Spleen (tissue), 11 donors: Measurements from ENCODE around the gene SYAP1. TPM values are rescaled to one million over a fixed set of nuclear protein-coding genes. Genes with fewer than 3 reads are reported as not detected.

Experiments
- DNase-seq: peaks from one replicate; pipeline ENCODE4 v3.0.0-alpha.2; 2020
- H3K27ac ChIP-seq, 8 donors: fragments of 200-600 bp; sonication (generic) in 7 of 8; 1 replicate in 4 of 8; 2 replicates in 4 of 8; pipeline versions ENCODE4 v1.5.0 to v1.8.0; 2016 to 2021; ENCODE audit warnings: inconsistent platforms in 4 of 8, mild to moderate bottlenecking in 4 of 8, moderate library complexity in 1 of 8
- H3K27me3 ChIP-seq, 7 donors: fragments of 200-600 bp; sonication (generic) in 6 of 7; replicated peaks in 1 of 7; 1 replicate in 4 of 7; 2 replicates in 3 of 7; pipeline versions ENCODE4 v1.5.0 to v1.8.0; 2016 to 2021; ENCODE audit warnings: inconsistent platforms in 3 of 7, mild to moderate bottlenecking in 1 of 7
- H3K36me3 ChIP-seq, 6 donors: fragments of 200-600 bp; sonication (generic) in 5 of 6; 1 replicate in 4 of 6; 2 replicates in 2 of 6; pipeline versions ENCODE4 v1.5.0 to v1.8.0; 2016 to 2021; ENCODE audit warnings: inconsistent platforms in 2 of 6
- H3K4me1 ChIP-seq, 6 donors: fragments of 200-600 bp; sonication (generic) in 5 of 6; 1 replicate in 3 of 6; 2 replicates in 3 of 6; pipeline versions ENCODE4 v1.5.0 to v1.8.0; 2016 to 2021; ENCODE audit warnings: inconsistent platforms in 3 of 6
- H3K4me3 ChIP-seq, 8 donors: fragments of 200-600 bp; sonication (generic) in 7 of 8; 1 replicate in 4 of 8; 2 replicates in 4 of 8; pipeline versions ENCODE4 v1.5.0 to v1.8.0; 2016 to 2021; ENCODE audit warnings: inconsistent platforms in 4 of 8, mild to moderate bottlenecking in 4 of 8, moderate library complexity in 2 of 8
- H3K9me3 ChIP-seq, 8 donors: fragments of 200-600 bp; sonication (generic) in 7 of 8; 1 replicate in 4 of 8; 2 replicates in 4 of 8; pipeline versions ENCODE4 v1.5.0 to v1.8.0; 2016 to 2021; ENCODE audit warnings: inconsistent platforms in 4 of 8
- CTCF ChIP-seq, 11 experiments: fragments of 200-600 bp in 7 of 11; fragments of 450-650 bp in 4 of 11; sonication (generic) in 4 of 11; IDR thresholded peaks in 8 of 11; conservative IDR thresholded peaks in 3 of 11; 1 replicate in 7 of 11; 2 replicates in 4 of 11; pipeline versions ENCODE4 v1.4.0 to v1.8.0; 2016 to 2021; ENCODE audit warnings: antibody characterized with exemption in 11 of 11, inconsistent platforms in 4 of 11, mild to moderate bottlenecking in 1 of 11
- POLR2A ChIP-seq, 3 donors: fragments of 450-650 bp; IDR thresholded peaks; one replicate each; pipeline ENCODE4 v1.5.1; 2017; ENCODE audit warnings: antibody characterized with exemption in 3 of 3, mild to moderate bottlenecking in 1 of 3
- POLR2AphosphoS5 ChIP-seq, 3 donors: sonication (generic); formaldehyde crosslinking; IDR thresholded peaks; one replicate each; pipeline ENCODE4 v1.5.1; 2017; ENCODE audit warnings: antibody characterized with exemption in 3 of 3
- WGBS, 5 donors: extraction: QIAGEN DNeasy Blood & Tissue Kit in 3 of 5; methylation state at CpG; one replicate each; pipeline versions ENCODE4 v1.1.5 to v1.1.7; 2013 to 2018; 5-methylcytosine and 5-hydroxymethylcytosine counted together
- intact Hi-C: fragments of 100-400 bp; cut with DNase I; formaldehyde crosslinking; loops from one replicate; pipeline ENCODE4 v1.15.0; 2023; ENCODE audit warnings: low total_unique reads
- polyA plus RNA-seq, 3 donors: library from polyadenylated mRNA; stranded (reverse); fragments of 200-250 nt; gene quantifications; one replicate each; pipeline ENCODE4 v1.2.1, GENCODE V29; 2013
- total RNA-seq, 7 donors: library from RNA; depleted of rRNA in 3 of 7; stranded (reverse); fragments of >200 nt in 3 of 7; fragmentation: NEBNext Ultra II Directional in 4 of 7; extraction: Animal tissue kit (Norgen Biotek cat#: 25700) in 4 of 7; gene quantifications; one replicate each; pipeline versions ENCODE4 v1.1.0 to v1.2.1, GENCODE V29; 2016 to 2021
- donor health status: healthy with polysubstance abuse.
- donor health status: DM: no; HTN: no; CAD: no; lungs with moderate emphysema.
- donor health status: DM: no; HTN: no; CAD: no.
- donor health status: Bipolar disorder and iron deficiency.
- donor health status: healthy.
- donor health status: DM: no; HTN: no; CAD: no.
- donor health status: DM: yes; HTN: yes; CAD: no.

Gene SYAP1
- total and polyA plus RNA-seq, 10 donors: 6.9 to 23.2 (median 17.9) TPM

GRCh38 chrX:16708016-16708415, 11.4 kb upstream of the SYAP1 start:
- DNase-seq: no peak
- TF ChIP-seq POLR2A (IDR thresholded peaks at IDR 0.05): no peak
- TF ChIP-seq POLR2AphosphoS5 (IDR thresholded peaks at IDR 0.05): no peak
- Histone ChIP-seq H3K4me3 (no peak overlapping the region), H3K27me3 (peaks cover 0 to 26% (median 14%) of the 10 kb centered on the region in 7 donors), H3K4me1 (peaks cover 0 to 11% (median 1%) of the 10 kb centered on the region in 6 donors), H3K27ac (no peak overlapping the region), H3K9me3 (no peaks in the 10 kb centered on the region), H3K36me3 (peaks cover 0 to 3% (median 0%) of the 10 kb centered on the region in 6 donors)
- intact Hi-C loops: no loop called here
- WGBS, 5 donors: 74 to 79% (median 76%) methylated on average over 3 of the region's 3 CpGs

GRCh38 chrX:16711219-16711811, 8.1 kb upstream of the SYAP1 start:
- TF ChIP-seq POLR2A (IDR thresholded peaks at IDR 0.05) (no peak), POLR2AphosphoS5 (IDR thresholded peaks at IDR 0.05) (no peak), CTCF (IDR thresholded peaks at IDR 0.05 in 8 of 11, conservative IDR thresholded peaks at IDR 0.05 in 3 of 11) (no peak)
- no peak for DNase-seq
- Histone ChIP-seq H3K4me1 (peaks cover 0 to 13% (median 1%) of the 10 kb centered on the region in 6 donors), H3K36me3 (peaks cover 0 to 3% (median 0%) of the 10 kb centered on the region in 6 donors), H3K27me3 (peaks cover 0 to 27% (median 14%) of the 10 kb centered on the region in 7 donors), H3K27ac (peak overlapping the region in 7 of 8 donors; percentile 69 to 82 (median 75)), H3K4me3 (peak overlapping the region in 7 of 8 donors; percentile 48 to 74 (median 60)), H3K9me3 (no peaks in the 10 kb centered on the region)
- intact Hi-C loops: no loop called here
- 39 to 53% (median 45%) methylated on average over 8 to 9 of the region's 9 CpGs for WGBS, 5 donors

GRCh38 chrX:16711893-16712547, 7.4 kb upstream of the SYAP1 start:
- intact Hi-C loops: no loop called here
- peak; percentile 79 for DNase-seq
- H3K27ac ChIP-seq: peak overlapping the region; percentile 21 to 82 (median 74)

GRCh38 chrX:16712548-16713155, 6.8 kb upstream of the SYAP1 start, which contains the start of gene CTPS2:
CTPS2 (minus strand) TSS chrX:16712669; CDS start chrX:16702902, 9,767 bp downstream.
- WGBS, 5 donors: 5 to 17% (median 9%) methylated on average over 6 to 30 of the region's 30 CpGs
- DNase-seq: peak; percentile 88
- Histone ChIP-seq H3K27me3 (peaks cover 0 to 27% (median 14%) of the 10 kb centered on the region in 7 donors), H3K4me3 (peak within 1 kb of the TSS; percentile 48 to 74 (median 60)), H3K4me1 (peaks cover 0 to 13% (median 1%) of the 10 kb centered on the region in 6 donors), H3K27ac (peak within 1 kb of the TSS; percentile 21 to 82 (median 74)), H3K9me3 (no peaks in the 10 kb centered on the region), H3K36me3 (peaks cover 0 to 2% (median 0%) of the 10 kb centered on the region in 6 donors)
- intact Hi-C loops: no loop called here
- TF ChIP-seq POLR2A (IDR thresholded peaks at IDR 0.05) (no peak), POLR2AphosphoS5 (IDR thresholded peaks at IDR 0.05) (peak; percentile 59 to 78 (median 72)), CTCF (IDR thresholded peaks at IDR 0.05 in 8 of 11, conservative IDR thresholded peaks at IDR 0.05 in 3 of 11) (peak in 1 of 11 experiments; percentile 11)

More at GRCh38 chrX:16711893-16712547, 7.4 kb upstream of the SYAP1 start:
- H3K4me3 ChIP-seq: peak overlapping the region; percentile 48 to 74 (median 60)
- H3K9me3 ChIP-seq: no peaks in the 10 kb centered on the region
- peaks cover 0 to 27% (median 14%) of the 10 kb centered on the region in 7 donors for H3K27me3 ChIP-seq
- WGBS, 5 donors: 0 to 3% (median 1%) methylated on average over 3 to 66 of the region's 67 CpGs
- peaks cover 0 to 13% (median 1%) of the 10 kb centered on the region in 6 donors for H3K4me1 ChIP-seq
- TF ChIP-seq POLR2AphosphoS5 (IDR thresholded peaks at IDR 0.05) (no peak), POLR2A (IDR thresholded peaks at IDR 0.05) (no peak), CTCF (IDR thresholded peaks at IDR 0.05 in 8 of 11, conservative IDR thresholded peaks at IDR 0.05 in 3 of 11) (no peak)
- peaks cover 0 to 3% (median 0%) of the 10 kb centered on the region in 6 donors for H3K36me3 ChIP-seq
